IMR-90 (cell line): ENCODE data around the gene PDE4B. TPM values are rescaled to one million over a fixed set of nuclear protein-coding genes. Genes with fewer than 3 reads are reported as not detected.
A peak's percentile ranks its signal among the peaks of the same experiment; 100 is the strongest.

ENCODE experiments used
- ATAC-seq: fragments of 200-7000 bp; cut with Tn5 transposase; 2 replicates; pipeline ENCODE4 v1.9.1; 2020; ENCODE audit warnings: low read depth, mild to moderate bottlenecking, moderate library complexity
- BruUV-seq: library from RNA; stranded (reverse); fragments of 400-500 nt; replicated peaks from 2 replicates; lab custom pipeline; 2021; lab: Mats Ljungman, UMichigan
- CTCF ChIA-PET: fragments of 300-600 bp; formaldehyde crosslinking; extraction: SDS; loops from one replicate; lab custom pipeline; 2021; ENCODE audit warnings: antibody characterized with exemption; lab: Yijun Ruan, JAX
- POLR2A ChIA-PET: fragments of 300-600 bp; sonication (Branson Sonifier 250); formaldehyde crosslinking; loops from one replicate; lab custom pipeline; 2022; ENCODE audit warnings: antibody characterized with exemption; ENCODE audit not compliant: unreplicated experiment; lab: Charles Lee
- DNase-seq: peaks from one replicate; pipeline ENCODE4 v3.0.0; 2013
- H2AFZ ChIP-seq: replicated peaks from 2 replicates; pipeline ENCODE3; 2013; ENCODE audit warnings: low read length, mild to moderate bottlenecking; ENCODE audit not compliant: poor library complexity
- H2AK5ac ChIP-seq: 2 replicates; pipeline ENCODE4 v1.6.1; 2013; ENCODE audit warnings: low read depth, low read length, inconsistent platforms
- H2AK9ac ChIP-seq: replicated peaks from 2 replicates; pipeline ENCODE3; 2013; ENCODE audit warnings: mild to moderate bottlenecking, low read depth, low read length, moderate library complexity; ENCODE audit not compliant: poor library complexity
- H2BK120ac ChIP-seq: 2 replicates; pipeline ENCODE4 v1.6.1; 2013; ENCODE audit warnings: low read depth, low read length, inconsistent platforms
- H2BK15ac ChIP-seq: 3 replicates; pipeline ENCODE4 v1.6.1; 2013; ENCODE audit warnings: low read depth, low read length, inconsistent platforms
- H2BK20ac ChIP-seq: 2 replicates; pipeline ENCODE4 v1.6.1; 2013; ENCODE audit warnings: low read depth, mild to moderate bottlenecking, inconsistent platforms, low read length, moderate library complexity
- H2BK5ac ChIP-seq: 2 replicates; pipeline ENCODE4 v1.6.1; 2013; ENCODE audit warnings: mild to moderate bottlenecking, low read depth, low read length, inconsistent platforms; ENCODE audit not compliant: poor library complexity, severe bottlenecking
- H3K14ac ChIP-seq: replicated peaks from 2 replicates; pipeline ENCODE4 v1.6.1; 2013; ENCODE audit warnings: low read depth, low read length, inconsistent platforms
- H3K18ac ChIP-seq: 2 replicates; pipeline ENCODE4 v1.6.1; 2013; ENCODE audit warnings: low read depth, low read length, control low read depth
- H3K23ac ChIP-seq: 2 replicates; pipeline ENCODE4 v1.6.1; 2013; ENCODE audit warnings: low read depth, low read length, inconsistent platforms
- H3K27ac ChIP-seq: 2 replicates; pipeline ENCODE4 v1.5.1; 2013; ENCODE audit warnings: mild to moderate bottlenecking, control low read depth, low read length; ENCODE audit not compliant: insufficient read depth
- H3K27me3 ChIP-seq: 2 replicates; pipeline ENCODE4 v1.6.1; 2013; ENCODE audit warnings: low read length; ENCODE audit not compliant: control insufficient read depth, insufficient read depth
- H3K36me3 ChIP-seq: 2 replicates; pipeline ENCODE4 v1.6.1; 2013; ENCODE audit warnings: low read length, mixed read lengths; ENCODE audit not compliant: control insufficient read depth, insufficient read depth
- H3K4ac ChIP-seq: 2 replicates; pipeline ENCODE4 v1.6.1; 2013; ENCODE audit warnings: low read depth, low read length, inconsistent platforms
- H3K4me1 ChIP-seq: 2 replicates; pipeline ENCODE4 v1.6.1; 2013; ENCODE audit warnings: low read length, mixed read lengths; ENCODE audit not compliant: control insufficient read depth, insufficient read depth
- H3K4me2 ChIP-seq: 2 replicates; pipeline ENCODE4 v1.6.1; 2013; ENCODE audit warnings: low read depth, mild to moderate bottlenecking, control low read depth, low read length, moderate library complexity
- H3K4me3 ChIP-seq: 2 replicates; pipeline ENCODE4 v1.5.1; 2013; ENCODE audit warnings: low read depth, mild to moderate bottlenecking, control low read depth, low read length, moderate library complexity; ENCODE audit not compliant: insufficient read depth
- H3K56ac ChIP-seq: 2 replicates; pipeline ENCODE4 v1.6.1; 2013; ENCODE audit warnings: low read length, inconsistent platforms; ENCODE audit not compliant: insufficient read depth; ENCODE audit errors: extremely low read depth
- H3K79me1 ChIP-seq, 2 experiments: 2 replicates each; pipeline ENCODE4 v1.6.1; 2013; ENCODE audit warnings: low read length in 2 of 2, inconsistent platforms in 1 of 2, low read depth in 1 of 2
- H3K9ac ChIP-seq: 2 replicates; pipeline ENCODE4 v1.6.1; 2013; ENCODE audit warnings: low read depth, low read length, control low read depth
- H3K9me1 ChIP-seq: 2 replicates; pipeline ENCODE4 v1.6.1; 2013; ENCODE audit warnings: low read length, inconsistent platforms; ENCODE audit not compliant: insufficient read depth
- H3K9me3 ChIP-seq: 2 replicates; pipeline ENCODE4 v1.6.1; 2013; ENCODE audit warnings: low read length; ENCODE audit not compliant: control insufficient read depth, insufficient read depth
- H4K20me1 ChIP-seq: 2 replicates; pipeline ENCODE4 v1.6.1; 2013; ENCODE audit warnings: low read length, inconsistent platforms; ENCODE audit not compliant: insufficient read depth
- H4K5ac ChIP-seq: 2 replicates; pipeline ENCODE4 v1.6.1; 2013; ENCODE audit warnings: mild to moderate bottlenecking, low read depth, low read length, control low read depth
- H4K8ac ChIP-seq, 2 experiments: 2 replicates each; pipeline ENCODE4 v1.6.1; 2013; ENCODE audit warnings: low read depth in 2 of 2, low read length in 2 of 2, control low read depth in 1 of 2, inconsistent platforms in 1 of 2
- H4K91ac ChIP-seq: 2 replicates; pipeline ENCODE4 v1.6.1; 2013; ENCODE audit warnings: low read depth, low read length, inconsistent platforms; ENCODE audit not compliant: insufficient read depth
- FOS ChIP-seq: fragments of 150-350 bp; IDR thresholded peaks from 2 replicates; pipeline ENCODE4 v1.6.1; 2016; ENCODE audit warnings: low read depth, low read length
- MAZ ChIP-seq: IDR thresholded peaks from 2 replicates; pipeline ENCODE4 v1.6.1; 2012; ENCODE audit warnings: low read depth, mild to moderate bottlenecking, low read length, improper control_type of control experiment, moderate library complexity, borderline replicate concordance
- WGBS, 2 experiments: methylation state at CpG; one replicate each; pipeline versions ENCODE4 v1.1.5 to v1.1.7; 2013; ENCODE audit warnings: missing lambda C conversion rate in 2 of 2; ENCODE audit not compliant: insufficient read length in 1 of 2; ENCODE audit errors: extremely low coverage in 2 of 2; 5-methylcytosine and 5-hydroxymethylcytosine counted together
- dilution Hi-C: fragments of 300-500 bp; cut with HindIII; formaldehyde crosslinking; loops from one replicate; pipeline ENCODE4 v1.14.3; 2018; ENCODE audit warnings: low sequenced_read_pairs; ENCODE audit not compliant: unreplicated experiment
- in situ Hi-C: fragments of 300-500 bp; cut with MboI; formaldehyde crosslinking; loops from 3 replicates; pipeline ENCODE4 v1.14.3; 2019; ENCODE audit warnings: low sequenced_read_pairs, inconsistent platforms, mixed read lengths
- intact Hi-C: fragments of 100-400 bp; cut with micrococcal nuclease; formaldehyde crosslinking; loops from 2 replicates; pipeline ENCODE4 v1.10.0; 2022
- polyA plus RNA-seq, 3 experiments: library from polyadenylated mRNA; depleted of rRNA; stranded (reverse); fragments of >200 nt; gene quantifications; 2 replicates each; pipeline ENCODE4 v1.2.3, GENCODE V29; 2012; ENCODE audit warnings: low replicate concordance in 1 of 3
- total RNA-seq: library from RNA; depleted of rRNA; stranded (reverse); fragments of >200 nt; gene quantifications from 2 replicates; pipeline ENCODE4 v1.2.3, GENCODE V29; 2012

The PDE4B gene
- total and polyA plus RNA-seq, 2 of the 4 experiments (the other 2 are of a cell fraction) = 5.8 to 21.3 TPM

DNA sequence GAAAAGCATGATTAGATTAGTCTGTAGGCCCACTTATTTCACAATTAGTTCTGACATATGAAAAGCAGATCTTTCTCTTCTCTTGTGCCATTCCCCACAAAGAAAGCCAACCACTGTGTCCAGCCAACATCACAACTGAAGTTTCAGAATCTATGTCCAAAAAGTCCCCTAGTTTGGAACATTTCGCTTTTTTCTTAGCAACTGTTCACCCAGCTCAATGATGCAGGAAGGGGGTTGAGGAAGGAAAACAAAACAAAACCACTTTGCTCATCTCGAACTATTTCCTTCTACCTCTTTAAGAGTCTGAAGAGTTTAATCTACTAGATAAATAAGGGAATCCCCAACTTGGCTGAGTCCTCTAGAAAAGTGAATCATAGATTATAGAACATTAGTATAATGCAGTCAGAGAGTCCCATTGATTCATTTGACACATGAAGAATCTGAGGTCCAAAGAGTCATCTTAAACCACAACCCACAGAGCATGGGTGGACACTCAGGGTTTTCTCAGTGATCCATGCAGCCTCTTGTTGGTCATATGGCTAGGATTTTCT lies 581.9 kb downstream of the PDE4B start:
- Histone ChIP-seq H4K5ac (peak overlapping the region; percentile 52; the same call in 1 of the 2 replicates), H3K9me1 (peaks cover 13% of the 10 kb centered on the region), H2AK9ac (no peak overlapping the region), H4K8ac (peak overlapping the region in 1 of 2 experiments; percentile 41; a peak in 1 of 4 replicates), H2AK5ac (no peak overlapping the region), H3K79me1 (peaks cover 6 to 21% of the 10 kb centered on the region in 2 experiments; a peak in 3 of 4 replicates), H3K4ac (no peak overlapping the region; the same call in 1 of the 2 replicates), H3K27ac (no peak overlapping the region), H3K4me1 (peaks cover 22% of the 10 kb centered on the region), H3K4me2 (peak overlapping the region; percentile 89; the same call in 1 of the 2 replicates), H2BK5ac (peak overlapping the region; percentile 73), H2BK20ac (peak overlapping the region; percentile 41; the same call in 1 of the 2 replicates), H3K4me3 (no peak overlapping the region), H3K23ac (no peak overlapping the region), H3K18ac (peak overlapping the region; percentile 83; the same call in 1 of the 2 replicates), H4K91ac (no peak overlapping the region; the same call in 1 of the 2 replicates), H2BK15ac (no peak overlapping the region; the same call in 2 of the 3 replicates), H2AFZ (no peak overlapping the region), H3K9ac (no peak overlapping the region), H3K9me3 (no peaks in the 10 kb centered on the region), H3K56ac (no peak overlapping the region), H3K36me3 (peaks cover 24% of the 10 kb centered on the region), H4K20me1 (peaks cover 3% of the 10 kb centered on the region; the same call in 1 of the 2 replicates), H3K14ac (peak overlapping the region; percentile 75), H3K27me3 (no peaks in the 10 kb centered on the region), H2BK120ac (peak overlapping the region; percentile 22; the same call in 1 of the 2 replicates)
- ChIA-PET POLR2A (no interaction called here), CTCF (no interaction called here)
- dilution Hi-C loops = no loop called here
- ATAC-seq (peak; percentile 66), DNase-seq (peak; percentile 95)
- TF ChIP-seq FOS (peak; percentile 71), MAZ (no peak)
- intact Hi-C loops = loop anchor here (5.0 kb wide), 2 partner anchors 42 to 128 kb away; no protein-coding TSS in a partner anchor
- WGBS, 2 experiments = no CpG with 5 or more reads among the region's 2 CpGs
- in situ Hi-C loops = no loop called here
- BruUV-seq = no TSS peak
